RWPE1 (cell line): ENCODE measurements around the gene CLCNKB.

Source experiments
- CTCF ChIA-PET: fragments of 350-600 bp; sonication (Branson Sonifier 250); formaldehyde crosslinking; extraction: SDS; loops from one replicate; lab custom pipeline; 2021; lab: Yijun Ruan, JAX
- POLR2A ChIA-PET: fragments of 400-600 bp; formaldehyde crosslinking; extraction: SDS; loops from one replicate; lab custom pipeline; 2020; ENCODE audit warnings: antibody characterized with exemption; ENCODE audit not compliant: low non-redundant PET; lab: Yijun Ruan, JAX
- DNase-seq: peaks from one replicate; pipeline ENCODE4 v3.0.0; 2012; ENCODE audit warnings: low spot score
- H3K27ac ChIP-seq: fragments of 450-650 bp; 2 replicates; pipeline ENCODE4 v1.5.1; 2017
- CTCF ChIP-seq: fragments of 450-650 bp; conservative IDR thresholded peaks from 2 replicates; pipeline ENCODE4 v1.5.1; 2017; ENCODE audit warnings: low read depth, mild to moderate bottlenecking

CLCNKB gene

GRCh38 chr1:16088996-16089395 lies 45.4 kb downstream of the CLCNKB start:
- no peak for TF ChIP-seq CTCF
- CTCF ChIA-PET = interaction anchor here (0.7 to 2.3 kb wide), 4 partner anchors 16 to 203 kb away, joined by 3 to 7 read pairs (median 4); no protein-coding TSS in a partner anchor

GRCh38 chr1:16090076-16090826 lies 46.7 kb downstream of the CLCNKB start:
- POLR2A ChIA-PET = no interaction called here
- CTCF ChIA-PET = interaction anchor here (2.3 kb wide), 1 partner anchor 155 kb away, joined by 7 read pairs; no protein-coding TSS in a partner anchor
- no peak for DNase-seq
- H3K27ac ChIP-seq = no peak overlapping the region
- TF ChIP-seq CTCF = no peak

More at GRCh38 chr1:16088996-16089395, 45.4 kb downstream of the CLCNKB start:
- peak; percentile 78 for DNase-seq
- peak overlapping the region; percentile 51 for H3K27ac ChIP-seq
- POLR2A ChIA-PET = no interaction called here

- peak; percentile 84 for DNase-seq
- ChIA-PET POLR2A (no interaction called here), CTCF (interaction anchor here (0.6 kb wide), 1 partner anchor 207 kb away, joined by 4 read pairs; no protein-coding TSS in a partner anchor)
- TF ChIP-seq CTCF = no peak
- 0 out of 2 replicates have a peak overlapping the region, but pooled peaks have one; percentile 15 for H3K27ac ChIP-seq
These were observed 47.7 kb downstream of the CLCNKB start for GRCh38 chr1:16091296-16091695.

GRCh38 chr1:16092097-16092922 lies 48.7 kb downstream of the CLCNKB start:
- no peak overlapping the region for H3K27ac ChIP-seq
- POLR2A ChIA-PET = no interaction called here
- no peak for TF ChIP-seq CTCF
- DNase-seq = no peak
- CTCF ChIA-PET = interaction anchor here (0.9 kb wide), 1 partner anchor 14 kb away, joined by 3 read pairs; no protein-coding TSS in a partner anchor

- POLR2A ChIA-PET = interaction anchor here (0.7 kb wide), 1 partner anchor 18 kb away, joined by 4 read pairs; no protein-coding TSS in a partner anchor
- no peak overlapping the region for H3K27ac ChIP-seq
- CTCF ChIA-PET = no interaction called here
- no peak for TF ChIP-seq CTCF
- DNase-seq = no peak
These were observed 49.4 kb downstream of the CLCNKB start for GRCh38 chr1:16092923-16093511.

- TF ChIP-seq CTCF = no peak
- DNase-seq = no peak
- CTCF ChIA-PET = interaction anchor here (0.6 kb wide), 1 partner anchor 13 kb away, joined by 3 read pairs; no protein-coding TSS in a partner anchor
- POLR2A ChIA-PET = interaction anchor here (0.7 kb wide), 1 partner anchor 18 kb away, joined by 4 read pairs; no protein-coding TSS in a partner anchor
- H3K27ac ChIP-seq = no peak overlapping the region
These were observed 50.0 kb downstream of the CLCNKB start for GRCh38 chr1:16093611-16094010.
